ENCODE data around the gene KCTD21.
A peak's percentile ranks its signal among the peaks of the same experiment; 100 is the strongest.
"Not testable (repeated sequence)": the region's sequence is repeated elsewhere in the genome, so short reads cannot be mapped to it uniquely, and the experiment has no call there.

The KCTD21 gene

GRCh38 chr11:78188286-78189173 is at the start of gene KCTD21, which contains the start of gene USP35:
Gene KCTD21, minus strand, starts transcription at chr11:78188626. Its CDS starts 14,072 bp downstream, at chr11:78174554.
Gene USP35, plus strand, starts transcription at chr11:78188919. Its CDS starts 7,327 bp downstream, at chr11:78196246.
- Histone ChIP-seq H2AFZ (ENCODE audit: low read length) (peak within 1 kb of the TSS; percentile 65; the same call in 1 of the 2 replicates), H3K4me3 (ENCODE audit: low read depth, low read length, poor library complexity, severe bottlenecking) (peak within 1 kb of the TSS; percentile 79), H3K9me3 (ENCODE audit: low read length) (no peaks in the 10 kb centered on the region), H3K27me3 (ENCODE audit: insufficient read depth, low read length) (no peaks in the 10 kb centered on the region; the same call in 1 of the 2 replicates), H4K20me1 (ENCODE audit: insufficient read depth, low read length) (no peaks in the 10 kb centered on the region), H3K4me2 (ENCODE audit: low read length) (peak within 1 kb of the TSS; percentile 93), H3K79me2 (ENCODE audit: insufficient read depth, low read length) (no peaks in the 10 kb centered on the region), H3K9me2 (ENCODE audit: low read depth, low read length) (no peaks in the 10 kb centered on the region), H3K4me1 (ENCODE audit: insufficient read depth, low read length, severe bottlenecking) (peaks cover 19% of the 10 kb centered on the region), H3K27ac (ENCODE audit: low read depth, low read length, poor library complexity, severe bottlenecking) (no peak within 1 kb of the TSS), H3F3A (ENCODE audit: insufficient read depth, low read length) (no peaks in the 10 kb centered on the region), H3K9ac (ENCODE audit: low read length) (peak within 1 kb of the TSS; percentile 64), H3K36me3 (ENCODE audit: insufficient read depth, low read length) (no peaks in the 10 kb centered on the region)
- TF ChIP-seq EZH2 (IDR thresholded peaks at IDR 0.05; ENCODE audit: borderline replicate concordance, low read length), result no peak
- TF ChIP-seq CTCF (IDR thresholded peaks at IDR 0.05; ENCODE audit: low read length), result no peak

GRCh38 chr11:78237293-78238046 is 49.0 kb upstream of the KCTD21 start:
- Histone ChIP-seq H3K4me1 (ENCODE audit: insufficient read depth, low read length, severe bottlenecking) (no peaks in the 10 kb centered on the region), H3K27ac (ENCODE audit: low read depth, low read length, poor library complexity, severe bottlenecking) (no peak overlapping the region), H2AFZ (ENCODE audit: low read length) (no peak overlapping the region), H3K4me3 (ENCODE audit: low read depth, low read length, poor library complexity, severe bottlenecking) (no peak overlapping the region), H3K79me2 (ENCODE audit: insufficient read depth, low read length) (no peaks in the 10 kb centered on the region), H3K36me3 (ENCODE audit: insufficient read depth, low read length) (no peaks in the 10 kb centered on the region), H3K4me2 (ENCODE audit: low read length) (no peak overlapping the region), H3K9ac (ENCODE audit: low read length) (no peak overlapping the region), H3F3A (ENCODE audit: insufficient read depth, low read length) (no peaks in the 10 kb centered on the region), H3K27me3 (ENCODE audit: insufficient read depth, low read length) (no peaks in the 10 kb centered on the region), H4K20me1 (ENCODE audit: insufficient read depth, low read length) (no peaks in the 10 kb centered on the region), H3K9me3 (ENCODE audit: low read length) (no peaks in the 10 kb centered on the region), H3K9me2 (ENCODE audit: low read depth, low read length) (no peaks in the 10 kb centered on the region)
- TF ChIP-seq CTCF (IDR thresholded peaks at IDR 0.05; ENCODE audit: low read length) (no peak), EZH2 (IDR thresholded peaks at IDR 0.05; ENCODE audit: borderline replicate concordance, low read length) (no peak)

- Histone ChIP-seq H3K27ac (ENCODE audit: low read depth, low read length, poor library complexity, severe bottlenecking) (no peak overlapping the region), H3K4me3 (ENCODE audit: low read depth, low read length, poor library complexity, severe bottlenecking) (no peak overlapping the region), H3K79me2 (ENCODE audit: insufficient read depth, low read length) (no peaks in the 10 kb centered on the region), H3K9ac (ENCODE audit: low read length) (no peak overlapping the region), H3K4me2 (ENCODE audit: low read length) (no peak overlapping the region), H3K4me1 (ENCODE audit: insufficient read depth, low read length, severe bottlenecking) (no peaks in the 10 kb centered on the region), H4K20me1 (ENCODE audit: insufficient read depth, low read length) (no peaks in the 10 kb centered on the region), H3K9me2 (ENCODE audit: low read depth, low read length) (no peaks in the 10 kb centered on the region), H3K36me3 (ENCODE audit: insufficient read depth, low read length) (no peaks in the 10 kb centered on the region), H3K27me3 (ENCODE audit: insufficient read depth, low read length) (no peaks in the 10 kb centered on the region), H2AFZ (ENCODE audit: low read length) (no peak overlapping the region), H3K9me3 (ENCODE audit: low read length) (no peaks in the 10 kb centered on the region), H3F3A (ENCODE audit: insufficient read depth, low read length) (no peaks in the 10 kb centered on the region)
- TF ChIP-seq CTCF (IDR thresholded peaks at IDR 0.05; ENCODE audit: low read length), result no peak
- TF ChIP-seq EZH2 (IDR thresholded peaks at IDR 0.05; ENCODE audit: borderline replicate concordance, low read length), result no peak
These were observed 45.6 kb upstream of the KCTD21 start for GRCh38 chr11:78234006-78234405.

GRCh38 chr11:78233046-78233445 is 44.6 kb upstream of the KCTD21 start:
- not testable (repeated sequence) for H3F3A ChIP-seq (ENCODE audit: insufficient read depth, low read length); H3K4me3 ChIP-seq (ENCODE audit: low read depth, low read length, poor library complexity, severe bottlenecking); H3K9me3 ChIP-seq (ENCODE audit: low read length); H3K4me2 ChIP-seq (ENCODE audit: low read length); H4K20me1 ChIP-seq (ENCODE audit: insufficient read depth, low read length); H2AFZ ChIP-seq (ENCODE audit: low read length); H3K4me1 ChIP-seq (ENCODE audit: insufficient read depth, low read length, severe bottlenecking); H3K27me3 ChIP-seq (ENCODE audit: insufficient read depth, low read length); H3K79me2 ChIP-seq (ENCODE audit: insufficient read depth, low read length); H3K9ac ChIP-seq (ENCODE audit: low read length); H3K36me3 ChIP-seq (ENCODE audit: insufficient read depth, low read length); H3K9me2 ChIP-seq (ENCODE audit: low read depth, low read length); H3K27ac ChIP-seq (ENCODE audit: low read depth, low read length, poor library complexity, severe bottlenecking)

Data from OCI-LY1 (cell line).